PC-3 (cell line): ENCODE results near the gene APC. TPM values are rescaled to one million over a fixed set of nuclear protein-coding genes. Genes with fewer than 3 reads are reported as not detected.

Experiments
- ATAC-seq: fragments of 200-7000 bp; cut with Tn5 transposase; 2 replicates; pipeline ENCODE4 v1.9.1; 2020; ENCODE audit warnings: mild to moderate bottlenecking, moderate library complexity
- BruUV-seq: library from RNA; stranded (reverse); fragments of 400-500 nt; replicated peaks from 2 replicates; lab custom pipeline; 2021; lab: Mats Ljungman, UMichigan
- CTCF ChIA-PET: fragments of 300-600 bp; sonication (Branson Sonifier 250); formaldehyde crosslinking; loops from one replicate; lab custom pipeline; 2022; ENCODE audit warnings: antibody characterized with exemption; lab: Charles Lee
- POLR2A ChIA-PET: fragments of 300-600 bp; sonication (Branson Sonifier 250); formaldehyde crosslinking; loops from one replicate; lab custom pipeline; 2022; ENCODE audit warnings: antibody characterized with exemption; ENCODE audit not compliant: unreplicated experiment; lab: Charles Lee
- DNase-seq: peaks from one replicate; pipeline ENCODE4 v3.0.0-alpha.2; 2015
- H2AFZ ChIP-seq: fragments of 300-600 bp; sonication (generic); 2 replicates; pipeline ENCODE4 v1.6.0; 2016; ENCODE audit warnings: antibody characterized with exemption, low read length
- H3F3A ChIP-seq: fragments of 300-600 bp; sonication (generic); one replicate; pipeline ENCODE4 v1.6.0; 2017; ENCODE audit warnings: antibody characterized with exemption, low read length, control low read depth, mild to moderate bottlenecking; ENCODE audit not compliant: unreplicated experiment
- H3K27ac ChIP-seq: fragments of 300-600 bp; sonication (generic); 2 replicates; pipeline ENCODE4 v1.5.1; 2016; ENCODE audit warnings: mild to moderate bottlenecking, low read length
- H3K27me3 ChIP-seq: fragments of 300-600 bp; sonication (generic); 2 replicates; pipeline ENCODE4 v1.6.1; 2016; ENCODE audit warnings: low read length, mixed read lengths
- H3K36me3 ChIP-seq: fragments of 300-600 bp; sonication (generic); 2 replicates; pipeline ENCODE4 v1.6.1; 2016; ENCODE audit warnings: low read depth, mixed run types, low read length, mixed read lengths
- H3K4me1 ChIP-seq: fragments of 300-600 bp; sonication (generic); 2 replicates; pipeline ENCODE4 v1.5.1; 2016; ENCODE audit warnings: low read length; ENCODE audit not compliant: insufficient read depth
- H3K4me2 ChIP-seq: fragments of 300-600 bp; sonication (generic); 2 replicates; pipeline ENCODE4 v1.6.0; 2016; ENCODE audit warnings: low read length
- H3K4me3 ChIP-seq: fragments of 300-600 bp; sonication (generic); 2 replicates; pipeline ENCODE4 v1.5.1; 2016; ENCODE audit warnings: mild to moderate bottlenecking, low read length, mixed read lengths
- H3K79me2 ChIP-seq: fragments of 300-600 bp; sonication (generic); 2 replicates; pipeline ENCODE4 v1.6.1; 2017; ENCODE audit warnings: low read length, mixed read lengths
- H3K9ac ChIP-seq: fragments of 300-600 bp; sonication (generic); 2 replicates; pipeline ENCODE4 v1.6.0; 2016; ENCODE audit warnings: mild to moderate bottlenecking, low read length
- H3K9me2 ChIP-seq: fragments of 300-600 bp; sonication (generic); replicated peaks from 2 replicates; pipeline ENCODE4 v1.6.1; 2016; ENCODE audit warnings: mixed run types, low read length, mixed read lengths
- H3K9me3 ChIP-seq: fragments of 300-600 bp; sonication (generic); 2 replicates; pipeline ENCODE4 v1.6.1; 2016; ENCODE audit warnings: low read length, mixed read lengths
- H4K20me1 ChIP-seq: fragments of 300-600 bp; sonication (generic); 2 replicates; pipeline ENCODE4 v1.6.1; 2016; ENCODE audit warnings: low read length, mixed read lengths
- EZH2 ChIP-seq: fragments of 300-600 bp; sonication (generic); IDR thresholded peaks from one replicate; pipeline ENCODE4 v1.6.1; 2017; ENCODE audit warnings: antibody characterized with exemption, mild to moderate bottlenecking, low read length; ENCODE audit not compliant: unreplicated experiment
- EZH2phosphoT487 ChIP-seq: fragments of 300-600 bp; sonication (generic); IDR thresholded peaks from 2 replicates; pipeline ENCODE4 v1.6.1; 2018; ENCODE audit warnings: mild to moderate bottlenecking, antibody characterized with exemption, low read length, borderline replicate concordance
- intact Hi-C: fragments of 100-400 bp; cut with micrococcal nuclease; formaldehyde crosslinking; loops from 2 replicates; pipeline ENCODE4 v1.9.0; 2023
- total RNA-seq: library from RNA; depleted of rRNA; stranded (reverse); fragments of >200 nt; gene quantifications from 2 replicates; pipeline ENCODE4 v1.2.3, GENCODE V29; 2014
- TF ChIP-seq, protein P1 (sequence below): fragments of 300-600 bp; sonication (generic); conservative IDR thresholded peaks from 2 replicates; pipeline ENCODE4 v1.5.1; 2017; ENCODE audit warnings: antibody characterized with exemption, low read depth, mild to moderate bottlenecking, low read length

APC gene
- total RNA-seq, 1 experiment from 2014 or later = 31.7 TPM

DNA sequence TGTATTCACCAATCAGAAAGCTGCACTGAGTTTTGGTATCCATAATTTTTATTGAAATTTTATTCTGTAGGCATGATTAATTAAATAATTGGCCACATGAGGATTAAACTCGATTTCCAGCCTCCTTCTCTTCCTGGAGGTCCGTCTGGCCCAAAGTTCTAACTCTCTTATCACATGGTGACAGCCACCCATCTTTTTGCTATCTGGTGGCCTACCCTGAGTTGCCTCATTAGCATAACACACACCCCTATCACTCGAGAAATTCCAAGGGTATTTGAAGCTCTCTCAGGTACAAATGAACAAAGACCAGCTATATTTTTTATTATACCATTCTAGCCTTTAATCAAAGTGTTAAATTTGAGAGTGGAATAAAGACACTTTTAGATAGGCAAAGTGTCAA lies 57.7 kb downstream of the APC start:
- Histone ChIP-seq H3K9ac (no peak overlapping the region), H3K9me2 (no peaks in the 10 kb centered on the region), H3K27me3 (no peaks in the 10 kb centered on the region), H3K9me3 (no peaks in the 10 kb centered on the region), H3F3A (no peaks in the 10 kb centered on the region), H2AFZ (no peak overlapping the region), H4K20me1 (no peaks in the 10 kb centered on the region), H3K4me3 (no peak overlapping the region), H3K27ac (no peak overlapping the region), H3K36me3 (no peaks in the 10 kb centered on the region), H3K4me2 (no peak overlapping the region), H3K4me1 (peaks cover 8% of the 10 kb centered on the region; the same call in 1 of the 2 replicates), H3K79me2 (no peaks in the 10 kb centered on the region)
- intact Hi-C loops = no loop called here
- ATAC-seq (no peak), DNase-seq (no peak)
- ChIA-PET CTCF (no interaction called here), POLR2A (no interaction called here)
- no TSS peak for BruUV-seq
- TF ChIP-seq, protein P1, sequence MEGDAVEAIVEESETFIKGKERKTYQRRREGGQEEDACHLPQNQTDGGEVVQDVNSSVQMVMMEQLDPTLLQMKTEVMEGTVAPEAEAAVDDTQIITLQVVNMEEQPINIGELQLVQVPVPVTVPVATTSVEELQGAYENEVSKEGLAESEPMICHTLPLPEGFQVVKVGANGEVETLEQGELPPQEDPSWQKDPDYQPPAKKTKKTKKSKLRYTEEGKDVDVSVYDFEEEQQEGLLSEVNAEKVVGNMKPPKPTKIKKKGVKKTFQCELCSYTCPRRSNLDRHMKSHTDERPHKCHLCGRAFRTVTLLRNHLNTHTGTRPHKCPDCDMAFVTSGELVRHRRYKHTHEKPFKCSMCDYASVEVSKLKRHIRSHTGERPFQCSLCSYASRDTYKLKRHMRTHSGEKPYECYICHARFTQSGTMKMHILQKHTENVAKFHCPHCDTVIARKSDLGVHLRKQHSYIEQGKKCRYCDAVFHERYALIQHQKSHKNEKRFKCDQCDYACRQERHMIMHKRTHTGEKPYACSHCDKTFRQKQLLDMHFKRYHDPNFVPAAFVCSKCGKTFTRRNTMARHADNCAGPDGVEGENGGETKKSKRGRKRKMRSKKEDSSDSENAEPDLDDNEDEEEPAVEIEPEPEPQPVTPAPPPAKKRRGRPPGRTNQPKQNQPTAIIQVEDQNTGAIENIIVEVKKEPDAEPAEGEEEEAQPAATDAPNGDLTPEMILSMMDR = no peak
- TF ChIP-seq EZH2phosphoT487 = no peak

DNA sequence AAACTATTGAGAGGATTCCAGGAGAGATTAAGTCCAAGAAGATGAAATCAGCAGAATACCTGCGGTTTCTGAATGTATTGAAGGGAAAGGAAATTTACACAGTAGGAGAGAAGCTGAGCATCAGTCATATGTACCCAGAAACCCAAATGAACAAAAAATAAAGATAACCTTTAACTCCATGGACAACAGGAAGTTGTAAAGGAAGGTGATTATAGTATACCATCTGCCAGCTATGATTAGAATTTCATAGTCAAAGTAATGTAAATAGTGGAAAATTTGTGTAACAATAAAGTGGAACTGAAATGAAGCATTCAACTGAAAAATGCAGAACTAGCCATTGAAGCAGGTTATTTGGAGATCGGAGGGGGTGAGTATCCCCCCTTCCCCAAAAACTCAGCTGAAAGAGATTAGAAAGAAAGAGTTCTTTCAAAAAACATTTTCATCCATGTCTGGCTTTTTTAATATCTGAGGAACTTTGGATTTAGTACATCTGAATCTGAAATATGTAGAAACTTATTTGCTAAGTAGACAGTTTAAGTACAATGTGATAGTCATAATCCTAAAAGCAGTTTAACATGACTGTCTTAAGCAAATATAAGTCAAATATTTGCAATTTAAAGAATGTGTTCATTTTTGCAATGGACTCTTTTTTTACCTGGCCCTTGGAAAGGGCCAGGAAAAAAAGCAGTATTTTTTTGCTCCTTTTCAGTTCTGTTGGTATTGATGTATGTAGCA lies 58.4 kb downstream of the APC start:
- peaks cover 8% of the 10 kb centered on the region; the same call in 1 of the 2 replicates for H3K4me1 ChIP-seq
- no peak overlapping the region for H3K4me3 ChIP-seq
- ATAC-seq (peak; percentile 72), DNase-seq (peak; percentile 21)
- no peaks in the 10 kb centered on the region for H3K9me2 ChIP-seq
- no peak overlapping the region for H3K9ac ChIP-seq
- no peaks in the 10 kb centered on the region for H3F3A ChIP-seq
- POLR2A ChIA-PET = interaction anchor here (0.6 kb wide), 1 partner anchor 9 kb away, joined by 5 read pairs; no protein-coding TSS in a partner anchor
- BruUV-seq = no TSS peak
- TF ChIP-seq EZH2phosphoT487 (no peak), EZH2 (no peak)
- TF ChIP-seq, protein P1 = no peak
- no peaks in the 10 kb centered on the region for H3K36me3 ChIP-seq
- no peaks in the 10 kb centered on the region for H3K9me3 ChIP-seq
- intact Hi-C loops = no loop called here
- no peaks in the 10 kb centered on the region for H3K79me2 ChIP-seq
- no peak overlapping the region for H3K27ac ChIP-seq
- no peaks in the 10 kb centered on the region for H4K20me1 ChIP-seq
- peak overlapping the region; percentile 21 for H3K4me2 ChIP-seq
- H2AFZ ChIP-seq = no peak overlapping the region
- CTCF ChIA-PET = no interaction called here
- H3K27me3 ChIP-seq = no peaks in the 10 kb centered on the region

DNA sequence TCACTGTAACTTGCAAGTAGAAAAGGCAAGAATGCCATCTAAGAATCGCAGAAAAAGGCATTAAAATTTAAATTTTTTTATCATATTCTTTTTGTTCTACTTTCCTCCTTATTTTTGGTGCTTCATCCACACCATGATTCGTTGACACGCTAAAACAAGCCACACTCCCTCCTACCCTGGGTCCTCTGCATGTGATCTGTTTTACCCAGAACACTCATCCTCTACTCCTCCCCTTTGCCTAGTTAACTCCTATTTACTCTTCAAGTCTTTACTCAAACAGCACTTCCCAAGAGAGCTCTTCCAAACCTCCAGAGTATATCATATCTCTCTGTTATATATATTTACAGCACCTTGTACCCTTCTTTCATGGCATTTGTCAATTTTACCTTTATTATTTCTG lies 62.0 kb downstream of the APC start:
- Histone ChIP-seq H3K9me2 (no peaks in the 10 kb centered on the region), H4K20me1 (no peaks in the 10 kb centered on the region), H3K4me3 (no peak overlapping the region), H3K36me3 (no peaks in the 10 kb centered on the region), H3K79me2 (no peaks in the 10 kb centered on the region), H3K27me3 (no peaks in the 10 kb centered on the region), H3K4me2 (no peak overlapping the region), H3K27ac (no peak overlapping the region), H2AFZ (no peak overlapping the region), H3K9ac (no peak overlapping the region), H3F3A (no peaks in the 10 kb centered on the region), H3K9me3 (no peaks in the 10 kb centered on the region), H3K4me1 (peaks cover 8% of the 10 kb centered on the region; the same call in 1 of the 2 replicates)
- no TSS peak for BruUV-seq
- no peak for ATAC-seq
- CTCF ChIA-PET = no interaction called here
- TF ChIP-seq EZH2 = no peak
- TF ChIP-seq, protein P1 = no peak
- TF ChIP-seq EZH2phosphoT487 = no peak
- intact Hi-C loops = no loop called here
- DNase-seq = no peak
- POLR2A ChIA-PET = no interaction called here
